Tibial nerve (tissue), 4 donors: Measurements from ENCODE around the gene DLG1.

ENCODE experiments used
- EP300 ChIP-seq, 2 donors: sonication (generic); formaldehyde crosslinking; IDR thresholded peaks; one replicate each; pipeline ENCODE4 v1.6.1; 2017; ENCODE audit warnings: antibody characterized with exemption in 2 of 2, mild to moderate bottlenecking in 1 of 2
- POLR2A ChIP-seq, 2 donors: fragments of 450-650 bp; IDR thresholded peaks; one replicate each; pipeline ENCODE4 v1.6.1; 2017; ENCODE audit warnings: antibody characterized with exemption in 2 of 2, mild to moderate bottlenecking in 2 of 2, moderate library complexity in 2 of 2
- TF ChIP-seq, protein P1 (sequence below), 5 experiments: fragments of 200-600 bp in 3 of 5; fragments of 450-650 bp in 2 of 5; sonication (generic) in 3 of 5; IDR thresholded peaks; one replicate each; pipeline ENCODE4 v1.5.1; 2016 to 2019; ENCODE audit warnings: antibody characterized with exemption in 5 of 5, mild to moderate bottlenecking in 3 of 5, moderate library complexity in 2 of 5

DNA sequence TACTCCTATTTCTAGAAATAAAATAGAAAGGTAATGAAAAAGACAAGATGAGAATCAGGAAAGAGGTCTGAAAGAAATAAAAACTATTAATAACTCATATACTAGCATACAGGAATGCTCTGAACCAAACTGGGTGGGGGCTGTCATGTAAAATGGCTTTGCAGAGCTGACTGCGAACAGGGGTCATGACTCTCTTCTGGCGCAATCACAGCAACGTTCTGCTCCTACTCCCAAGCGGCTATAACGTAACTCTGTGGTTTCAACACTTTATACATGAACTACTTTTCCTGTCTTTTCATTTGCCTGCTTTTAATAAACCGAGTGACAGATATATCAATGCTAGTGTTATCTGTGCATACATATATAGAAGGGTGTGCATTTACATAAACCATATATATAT is 116.7 kb downstream of the DLG1 start:
- TF ChIP-seq, protein P1, sequence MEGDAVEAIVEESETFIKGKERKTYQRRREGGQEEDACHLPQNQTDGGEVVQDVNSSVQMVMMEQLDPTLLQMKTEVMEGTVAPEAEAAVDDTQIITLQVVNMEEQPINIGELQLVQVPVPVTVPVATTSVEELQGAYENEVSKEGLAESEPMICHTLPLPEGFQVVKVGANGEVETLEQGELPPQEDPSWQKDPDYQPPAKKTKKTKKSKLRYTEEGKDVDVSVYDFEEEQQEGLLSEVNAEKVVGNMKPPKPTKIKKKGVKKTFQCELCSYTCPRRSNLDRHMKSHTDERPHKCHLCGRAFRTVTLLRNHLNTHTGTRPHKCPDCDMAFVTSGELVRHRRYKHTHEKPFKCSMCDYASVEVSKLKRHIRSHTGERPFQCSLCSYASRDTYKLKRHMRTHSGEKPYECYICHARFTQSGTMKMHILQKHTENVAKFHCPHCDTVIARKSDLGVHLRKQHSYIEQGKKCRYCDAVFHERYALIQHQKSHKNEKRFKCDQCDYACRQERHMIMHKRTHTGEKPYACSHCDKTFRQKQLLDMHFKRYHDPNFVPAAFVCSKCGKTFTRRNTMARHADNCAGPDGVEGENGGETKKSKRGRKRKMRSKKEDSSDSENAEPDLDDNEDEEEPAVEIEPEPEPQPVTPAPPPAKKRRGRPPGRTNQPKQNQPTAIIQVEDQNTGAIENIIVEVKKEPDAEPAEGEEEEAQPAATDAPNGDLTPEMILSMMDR (IDR thresholded peaks at IDR 0.05) = no peak
- no peak for TF ChIP-seq POLR2A (IDR thresholded peaks at IDR 0.05)
- peak in 1 of 2 donors; percentile 45 for TF ChIP-seq EP300 (IDR thresholded peaks at IDR 0.05)
